Epithelial cell of proximal tubule (primary cell): Measurements from ENCODE around the gene CEACAM4. TPM values are rescaled to one million over a fixed set of nuclear protein-coding genes. Genes with fewer than 3 reads are reported as not detected.
A peak's percentile ranks its signal among the peaks of the same experiment; 100 is the strongest.

ENCODE experiments used
- DNase-seq: peaks from one replicate; pipeline ENCODE4 v3.0.0-alpha.2; 2011; ENCODE audit warnings: low read depth
- H3K4me3 ChIP-seq: 2 replicates; pipeline ENCODE4 v1.5.1; 2011; ENCODE audit warnings: low read depth, mild to moderate bottlenecking, low read length
- CTCF ChIP-seq: conservative IDR thresholded peaks from 2 replicates; pipeline ENCODE4 v1.5.1; 2012; ENCODE audit warnings: low read depth, mild to moderate bottlenecking, low read length
- total RNA-seq: library from RNA; depleted of rRNA; stranded (reverse); fragments of >200 nt; gene quantifications from 2 replicates; pipeline ENCODE4 v1.2.3, GENCODE V29; 2015

The CEACAM4 gene
- total RNA-seq, 1 donor from 2014 or later = not detected

- no peak overlapping the region for H3K4me3 ChIP-seq
- DNase-seq = no peak
- TF ChIP-seq CTCF = no peak
These were observed 49.0 kb downstream of the CEACAM4 start for GRCh38 chr19:41577833-41578232.

DNA sequence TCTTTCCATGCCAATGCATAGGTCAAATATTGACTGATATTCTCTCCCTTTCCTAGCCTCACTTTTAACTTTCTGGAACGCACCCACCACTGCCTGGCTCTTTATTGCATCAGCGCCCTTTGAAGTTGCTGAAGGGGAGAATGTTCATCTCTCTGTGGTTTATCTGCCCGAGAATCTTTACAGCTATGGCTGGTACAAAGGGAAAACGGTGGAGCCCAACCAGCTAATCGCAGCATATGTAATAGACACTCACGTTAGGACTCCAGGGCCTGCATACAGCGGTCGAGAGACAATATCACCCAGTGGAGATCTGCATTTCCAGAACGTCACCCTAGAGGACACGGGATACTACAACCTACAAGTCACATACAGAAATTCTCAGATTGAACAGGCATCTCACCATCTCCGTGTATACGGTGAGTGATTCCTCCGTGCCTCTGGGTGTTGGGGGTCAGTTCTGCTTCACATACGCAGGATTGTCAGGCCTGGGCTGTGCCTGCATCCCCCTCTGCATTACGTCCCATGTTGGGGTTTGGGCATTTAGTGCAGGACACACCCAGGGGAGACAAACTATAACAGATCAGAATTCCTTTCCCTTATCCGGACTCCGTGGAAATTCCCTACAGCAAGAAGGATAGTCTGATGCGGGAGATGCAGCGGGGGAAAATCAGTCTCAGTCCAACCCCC is 49.6 kb downstream of the CEACAM4 start:
- no peak for DNase-seq

GRCh38 chr19:41575998-41576397 is 50.9 kb downstream of the CEACAM4 start, which contains the start of gene CEACAM21:
Gene CEACAM21 (plus strand): TSS chr19:41576166. CDS start chr19:41576275, 109 bp downstream.
- TF ChIP-seq CTCF = no peak
- no peak for DNase-seq
- no peak within 1 kb of the TSS for H3K4me3 ChIP-seq

More for the DNA sequence above, 49.6 kb downstream of the CEACAM4 start:
- no peak for TF ChIP-seq CTCF
- no peak overlapping the region for H3K4me3 ChIP-seq

- no peak overlapping the region for H3K4me3 ChIP-seq
- no peak for DNase-seq
- TF ChIP-seq CTCF = peak; percentile 96
These were observed 56.2 kb downstream of the CEACAM4 start for GRCh38 chr19:41570639-41571112.

- no peak overlapping the region for H3K4me3 ChIP-seq
- no peak for TF ChIP-seq CTCF
- DNase-seq = no peak
These were observed 56.7 kb downstream of the CEACAM4 start for GRCh38 chr19:41570179-41570578.

GRCh38 chr19:41569481-41570150 is 57.3 kb downstream of the CEACAM4 start:
- H3K4me3 ChIP-seq = no peak overlapping the region
- no peak for DNase-seq
- no peak for TF ChIP-seq CTCF

Other genes starting within 250 kb of the CEACAM4 start
- gene EXOSC5, start 229.7 kb downstream of the CEACAM4 start, total RNA-seq = 23.7 and 43.8 TPM in 2 replicates
- 24.0 and 35.7 TPM in 2 replicates for gene BCKDHA, start 229.3 kb downstream of the CEACAM4 start, total RNA-seq
- gene B3GNT8, start 199.7 kb downstream of the CEACAM4 start, total RNA-seq = 1.6 and 2.4 TPM in 2 replicates
- gene DMAC2, start 187.2 kb downstream of the CEACAM4 start, total RNA-seq = 54.9 and 74.8 TPM in 2 replicates
- gene ERICH4, start 183.9 kb downstream of the CEACAM4 start, total RNA-seq = not detected in 2 replicates
- gene CEACAM21, start 50.9 kb downstream of the CEACAM4 start, total RNA-seq = not detected in 2 replicates
- gene CEACAM7, start 61.2 kb upstream of the CEACAM4 start, total RNA-seq = not detected in 2 replicates
- not detected in 2 replicates for gene CEACAM5, start 81.6 kb upstream of the CEACAM4 start, total RNA-seq
- under 0.01 and 1.1 TPM in 2 replicates for gene CEACAM6, start 128.5 kb upstream of the CEACAM4 start, total RNA-seq
- gene CEACAM3, start 169.5 kb upstream of the CEACAM4 start, total RNA-seq = not detected in 2 replicates
- not detected in 2 replicates for gene LYPD4, start 217.6 kb upstream of the CEACAM4 start, total RNA-seq
- not detected in 2 replicates for gene DMRTC2, start 218.0 kb upstream of the CEACAM4 start, total RNA-seq
- gene RPS19, start 233.2 kb upstream of the CEACAM4 start, total RNA-seq = 1,573 and 1,845 TPM in 2 replicates